Stimulated activated CD8-positive, alpha-beta memory T cell treated with anti-CD3 and anti-CD28 coated beads, Interleukin-4, amount 100 ng/mL, for 24 hours (primary cell): ENCODE data around the gene ZNF552.

Experiments used
- DNase-seq: peaks from one replicate; pipeline ENCODE4 v3.0.0-alpha.2; 2020; ENCODE audit warnings: low read depth

Gene ZNF552

DNA sequence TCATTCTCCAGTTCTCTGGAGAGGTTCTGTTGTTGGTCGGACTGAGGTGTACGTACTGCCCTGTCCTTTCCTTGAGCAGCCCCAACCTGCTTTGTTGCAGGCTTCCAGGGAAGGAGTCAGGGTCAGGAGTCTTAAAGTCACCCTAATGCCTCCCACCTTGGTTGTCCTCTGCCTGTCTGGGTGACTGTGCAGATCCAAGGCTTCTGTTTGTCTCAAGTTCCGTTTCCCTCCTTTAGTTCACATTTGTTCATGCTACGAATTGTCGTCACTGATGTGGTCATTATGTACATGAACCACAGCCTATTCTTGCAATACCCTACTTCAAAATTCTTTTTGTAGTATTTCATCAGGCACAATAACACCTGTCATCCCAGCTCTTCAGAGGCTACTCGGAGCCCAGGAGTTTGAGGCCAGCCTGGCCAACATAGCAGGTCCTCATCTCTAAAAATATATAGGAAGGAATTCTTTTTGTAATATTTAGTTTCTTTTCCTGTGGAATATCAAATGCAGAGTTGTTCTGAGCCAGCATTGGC lies 37.9 kb downstream of the ZNF552 start:
- DNase-seq = no peak

DNA sequence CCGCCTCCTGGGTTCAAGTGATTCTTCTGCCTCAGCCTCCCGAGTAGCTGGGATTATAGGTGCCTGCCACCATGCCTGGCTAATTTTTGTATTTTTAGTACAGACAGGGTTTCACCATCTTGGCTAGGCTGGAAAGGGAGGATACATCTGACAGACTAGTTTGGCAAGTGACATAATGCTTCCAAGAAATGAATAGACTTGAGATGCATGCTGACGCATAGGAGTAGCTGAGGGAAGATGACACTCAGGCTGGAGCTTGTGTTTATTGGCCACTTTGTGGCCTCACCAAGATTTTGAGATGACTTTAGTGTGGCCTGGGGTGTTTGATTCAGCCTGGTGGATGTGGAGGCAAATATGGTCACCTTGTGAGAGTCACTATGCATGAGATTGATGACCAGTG lies 41.2 kb downstream of the ZNF552 start:
- DNase-seq = no peak

DNA sequence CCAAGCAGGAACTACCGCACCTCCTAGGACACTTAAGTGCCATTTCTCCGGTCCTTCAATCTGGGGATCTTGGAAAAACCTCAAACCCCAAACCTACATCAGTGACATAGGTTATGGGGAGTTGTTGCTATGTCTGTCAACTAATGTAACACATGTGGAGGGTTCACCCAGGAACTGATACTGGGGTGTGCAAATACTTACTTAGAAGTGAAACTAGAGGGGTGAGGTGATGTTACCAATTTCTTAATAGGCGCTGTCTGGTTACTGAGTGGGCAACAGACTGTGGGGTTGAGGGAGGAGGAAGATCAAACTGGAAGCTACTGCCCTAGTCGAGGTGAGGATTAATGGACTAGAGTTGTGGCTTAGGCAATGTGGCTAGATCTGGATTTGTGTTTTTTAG lies 43.3 kb downstream of the ZNF552 start:
- DNase-seq = no peak

DNA sequence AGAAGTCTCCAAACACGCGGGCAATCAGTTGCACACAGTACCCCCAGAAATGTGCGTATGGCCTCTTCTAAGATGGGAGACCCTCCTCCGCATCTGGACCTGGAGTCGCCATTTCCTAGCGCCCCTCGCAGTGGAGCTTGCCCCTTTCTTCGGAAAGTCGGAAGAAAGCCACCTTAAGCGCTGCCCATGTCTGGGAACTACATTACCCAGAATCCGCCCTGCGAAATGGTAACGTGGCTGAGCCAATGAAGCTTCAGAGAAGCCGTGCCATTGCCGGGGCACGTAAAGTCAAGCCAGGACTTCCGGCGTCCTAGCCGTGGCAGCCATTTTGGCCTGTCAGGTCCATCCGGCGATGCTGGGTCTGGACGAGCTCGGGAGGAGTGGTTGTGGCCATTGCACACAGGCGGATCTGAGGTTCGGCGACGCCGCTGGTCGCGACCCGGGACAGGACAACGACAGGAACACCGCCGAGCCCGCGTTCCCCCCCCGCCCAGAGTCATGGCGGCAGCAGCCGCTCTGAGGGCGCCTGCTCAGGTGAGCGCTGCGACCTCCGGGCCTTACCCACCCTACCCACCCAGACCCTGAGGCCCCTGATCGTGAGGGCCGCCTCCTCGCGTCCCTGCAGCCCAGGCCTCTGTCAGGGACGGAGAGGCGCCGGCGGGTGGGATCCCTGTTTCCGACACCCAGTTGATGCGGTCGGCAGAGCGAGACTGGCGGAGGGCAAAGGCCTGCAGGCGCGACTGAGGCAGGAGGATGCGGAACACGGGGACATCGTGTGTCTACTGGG lies 45.2 kb downstream of the ZNF552 start, which contains the start of gene ZNF586:
Gene ZNF586, plus strand, starts transcription at position 332 of the 787 bp plus-strand sequence. Its CDS starts 167 bp downstream, at position 499.
- DNase-seq = peak; percentile 76

DNA sequence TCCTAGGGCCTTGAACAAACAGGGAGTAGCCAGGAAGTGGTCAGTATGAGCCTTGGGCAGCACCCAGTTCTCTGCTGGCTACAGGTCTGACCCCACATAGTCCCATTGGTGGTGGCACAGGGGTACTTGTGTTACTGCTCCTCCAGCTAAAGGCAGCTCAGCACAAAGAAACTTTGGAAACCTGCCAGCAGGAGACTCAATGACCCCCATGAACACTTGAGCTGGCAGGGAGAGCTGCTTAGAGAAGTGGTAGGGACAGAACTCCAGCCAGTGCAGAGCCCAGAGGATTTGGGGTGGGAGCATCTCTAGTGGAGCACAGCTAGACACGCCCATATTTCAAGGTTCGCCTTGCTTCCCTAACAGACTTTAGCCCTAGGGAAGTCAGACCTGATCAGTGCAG lies 55.6 kb downstream of the ZNF552 start:
- no peak for DNase-seq

DNA sequence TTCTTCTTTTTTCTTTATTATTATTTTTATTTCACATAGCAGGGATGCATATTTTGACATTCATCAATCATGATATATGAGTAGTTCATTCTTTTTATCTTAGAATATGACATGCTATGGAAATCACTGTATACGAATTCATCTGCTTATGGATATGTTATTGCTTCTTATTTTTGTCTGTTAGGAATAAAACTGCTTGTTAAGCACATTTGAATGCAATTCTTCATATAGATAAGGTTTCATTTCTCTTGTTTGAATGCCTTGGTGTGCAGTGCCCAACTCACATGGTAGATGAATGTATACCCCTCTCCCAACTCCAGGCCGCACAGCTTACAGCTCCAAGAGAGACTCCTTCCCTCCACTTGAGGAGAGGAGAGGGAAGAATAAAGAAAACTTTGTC lies 56.8 kb downstream of the ZNF552 start:
- DNase-seq = no peak
